ENCODE results near the gene FMNL2.
A peak's percentile ranks its signal among the peaks of the same experiment; 100 is the strongest.
"Not testable (repeated sequence)": the region's sequence is repeated elsewhere in the genome, so short reads cannot be mapped to it uniquely, and the experiment has no call there.

FMNL2 gene

GRCh38 chr2:152335016-152335725, at the start of gene FMNL2:
Gene FMNL2, plus strand, starts transcription at chr2:152335174.
- DNase-seq (ENCODE audit: low read depth), result peak; percentile 73

GRCh38 chr2:152292991-152293390, 42.0 kb upstream of the FMNL2 start:
- DNase-seq (ENCODE audit: low read depth), result no peak

GRCh38 chr2:152297715-152298114, 37.3 kb upstream of the FMNL2 start:
- DNase-seq (ENCODE audit: low read depth), result no peak

DNA sequence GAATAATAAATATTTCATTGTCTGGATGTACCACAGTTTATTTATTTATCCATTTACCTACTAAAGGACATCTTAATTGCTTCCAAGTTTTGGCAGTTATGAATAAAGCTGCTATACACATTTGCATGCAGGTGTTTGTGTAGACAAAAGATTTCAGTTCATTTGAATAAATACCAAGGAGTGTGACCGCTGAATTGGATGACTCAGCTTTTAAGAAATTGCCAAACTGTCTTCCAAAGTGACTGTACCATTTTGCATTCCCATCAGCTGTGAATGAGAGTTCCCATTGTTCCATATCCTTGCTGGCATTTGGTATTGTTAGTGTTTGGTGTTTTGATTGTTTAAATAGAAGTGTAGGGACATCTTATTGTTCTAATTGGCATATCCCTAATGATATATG, 36.2 kb upstream of the FMNL2 start:
- DNase-seq (ENCODE audit: low read depth), result peak; percentile 15

GRCh38 chr2:152301131-152301530, 33.8 kb upstream of the FMNL2 start:
- no peak for DNase-seq (ENCODE audit: low read depth)

DNA sequence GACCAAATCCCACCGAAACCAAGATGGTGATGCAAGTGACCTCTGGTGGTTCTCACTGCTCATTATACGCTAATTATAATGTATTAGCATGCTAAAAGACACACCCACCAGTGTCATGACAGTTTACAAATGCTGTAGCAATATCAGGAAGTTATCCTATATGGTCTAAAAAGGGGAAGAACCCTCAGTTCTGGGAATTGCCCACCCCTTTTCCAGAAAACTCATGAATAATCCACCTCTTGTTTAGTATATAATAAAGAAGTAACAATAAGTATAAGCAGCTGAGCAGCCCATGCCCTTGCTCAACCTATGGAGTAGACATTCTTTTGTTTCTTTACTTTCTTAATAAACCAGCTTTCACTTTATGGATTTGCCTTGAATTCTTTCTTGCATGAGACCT, 31.0 kb upstream of the FMNL2 start:
- no peak for DNase-seq (ENCODE audit: low read depth)

DNA sequence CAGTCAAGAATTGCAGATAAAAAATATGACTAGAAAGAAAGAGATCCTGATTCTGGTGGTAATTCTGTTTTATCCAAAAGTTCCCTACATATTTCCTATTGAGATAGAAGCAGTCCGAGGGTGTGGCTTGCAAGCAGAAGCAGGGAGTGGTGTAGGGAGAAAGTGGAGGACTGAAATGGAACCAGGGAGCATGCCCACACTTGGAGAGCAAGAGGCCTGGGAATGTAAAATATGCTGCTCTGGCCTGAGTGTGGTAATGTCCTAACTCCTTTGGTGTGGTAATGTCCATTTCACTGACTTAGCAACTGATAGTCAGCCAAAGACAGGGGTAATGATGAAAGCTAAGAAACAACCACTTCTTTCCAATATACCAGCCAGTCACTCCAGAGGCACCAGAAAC, 30.1 kb upstream of the FMNL2 start:
- peak; percentile 43 for DNase-seq (ENCODE audit: low read depth)

- no peak for DNase-seq (ENCODE audit: low read depth)
Observed at GRCh38 chr2:152307863-152308262, 27.1 kb upstream of the FMNL2 start.

DNA sequence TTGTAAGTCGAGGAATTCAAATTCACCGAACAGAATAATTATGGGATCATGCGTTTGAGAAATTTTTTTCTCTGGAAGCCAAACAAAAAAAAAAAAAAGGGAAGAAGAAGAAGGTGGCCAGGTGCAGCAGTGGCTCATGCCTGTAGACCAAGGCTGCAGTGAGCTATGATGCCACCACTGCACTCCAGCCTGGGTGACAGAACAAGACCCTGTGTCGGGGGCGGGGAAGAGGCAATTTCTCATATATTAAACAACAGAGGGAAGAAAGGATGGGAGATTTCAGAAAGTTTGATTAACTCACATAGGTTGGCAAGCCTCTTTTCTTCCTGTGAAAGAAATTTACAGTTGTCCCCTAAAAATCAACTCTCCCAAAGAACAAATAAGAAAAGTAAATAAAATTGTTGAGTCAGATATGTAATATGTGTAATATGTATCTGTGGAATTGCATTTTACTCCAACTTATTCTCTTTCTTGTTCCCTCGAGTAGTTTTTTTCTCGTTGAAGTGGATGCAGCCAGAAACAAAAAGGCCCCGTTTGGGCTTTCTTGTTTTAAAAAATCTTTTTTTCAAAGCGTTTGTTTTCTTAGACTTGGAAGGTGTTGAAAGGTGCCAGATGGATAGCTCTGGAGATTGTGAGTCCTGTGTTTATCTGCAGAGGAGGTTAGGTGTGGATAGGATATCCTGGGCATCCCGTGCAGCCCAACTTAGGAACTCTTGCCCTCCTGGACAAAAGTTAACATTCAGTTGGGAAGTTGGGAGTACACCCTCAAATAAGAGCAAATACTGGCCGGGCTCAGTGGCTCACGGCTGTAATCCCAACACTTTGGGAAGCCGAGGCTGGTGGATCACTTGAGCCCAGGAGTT, 25.4 kb upstream of the FMNL2 start:
- no peak for DNase-seq (ENCODE audit: low read depth)

DNA sequence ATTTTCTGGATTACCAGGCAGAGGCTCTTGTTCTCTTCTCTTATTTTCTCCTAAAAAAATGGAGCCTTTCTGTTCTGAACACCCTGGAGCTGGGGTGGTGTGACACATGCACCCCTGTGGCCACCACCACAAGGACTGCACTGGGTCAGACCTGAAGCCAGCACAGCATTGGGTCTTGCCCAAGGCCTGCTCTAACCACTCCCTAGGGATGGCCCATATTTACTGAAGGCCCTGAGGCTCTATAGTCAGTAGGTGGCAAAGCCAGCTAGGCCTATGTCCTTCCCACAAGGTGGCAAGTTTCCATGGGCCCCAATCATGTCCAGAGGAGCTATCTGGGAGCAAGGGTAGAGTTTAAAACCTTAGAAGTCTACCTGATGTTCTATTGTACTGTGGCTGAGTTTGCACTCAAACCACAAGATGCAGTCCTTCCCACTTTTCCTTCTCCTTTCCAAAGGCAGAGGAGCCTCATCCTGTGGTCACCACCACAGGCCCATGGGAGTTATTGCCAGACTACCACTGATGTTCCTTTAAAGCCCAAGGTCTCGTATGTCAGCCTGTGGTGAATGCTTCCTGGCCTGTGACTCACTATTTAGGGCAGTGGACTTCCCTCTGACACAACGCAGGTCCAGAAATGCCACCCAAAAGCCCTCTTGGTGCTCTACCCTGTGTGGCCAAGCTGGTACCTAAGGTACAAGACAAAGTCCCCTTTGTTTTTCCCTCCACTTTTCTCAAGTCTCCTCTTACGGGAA, 15.0 kb upstream of the FMNL2 start:
- peak; percentile 44 for DNase-seq (ENCODE audit: low read depth)

GRCh38 chr2:152320814-152321213, 14.2 kb upstream of the FMNL2 start:
- no peak for DNase-seq (ENCODE audit: low read depth)

GRCh38 chr2:152322222-152322621, 12.8 kb upstream of the FMNL2 start:
- DNase-seq (ENCODE audit: low read depth), result peak; percentile 14

DNA sequence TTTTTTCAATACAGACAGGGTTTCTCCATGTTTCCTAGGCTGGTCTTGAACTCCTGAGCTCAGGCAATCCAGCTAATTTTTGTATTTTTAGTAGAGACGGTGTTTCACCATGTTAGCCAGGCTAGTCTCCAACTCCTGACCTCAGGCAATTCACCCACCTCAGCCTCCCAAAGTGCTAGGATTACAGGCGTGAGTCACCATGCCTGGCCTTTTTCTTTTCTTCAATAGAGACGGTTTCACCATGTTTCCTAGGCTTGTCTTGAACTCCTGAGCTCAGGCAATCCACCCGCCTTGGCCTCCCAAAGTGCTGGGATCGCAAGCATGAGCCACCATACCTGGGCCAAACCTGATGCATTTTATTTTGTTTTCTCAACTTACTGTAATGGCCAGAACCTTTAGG, 9.8 kb upstream of the FMNL2 start:
- DNase-seq (ENCODE audit: low read depth), result not testable (repeated sequence)

DNA sequence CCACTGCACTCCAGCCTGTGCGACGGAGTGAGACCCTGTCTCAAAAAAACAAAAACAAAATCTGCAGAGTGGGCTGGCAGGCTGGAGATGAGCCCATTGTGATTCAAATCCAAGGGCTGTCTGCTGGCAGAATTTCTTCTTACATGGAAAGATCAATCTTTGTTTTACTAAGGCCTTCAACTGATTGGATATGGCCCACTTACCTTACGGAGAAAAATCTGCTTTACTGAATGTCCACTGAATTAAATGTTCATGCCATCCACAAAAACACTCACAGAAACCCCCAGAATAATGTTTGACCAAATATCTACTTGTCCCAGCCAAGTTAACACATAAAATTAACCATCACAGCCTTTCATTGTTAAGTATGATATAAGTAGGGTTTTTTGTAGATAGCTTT, 8.3 kb upstream of the FMNL2 start:
- no peak for DNase-seq (ENCODE audit: low read depth)

GRCh38 chr2:152328013-152328412, 7.0 kb upstream of the FMNL2 start:
- no peak for DNase-seq (ENCODE audit: low read depth)

DNA sequence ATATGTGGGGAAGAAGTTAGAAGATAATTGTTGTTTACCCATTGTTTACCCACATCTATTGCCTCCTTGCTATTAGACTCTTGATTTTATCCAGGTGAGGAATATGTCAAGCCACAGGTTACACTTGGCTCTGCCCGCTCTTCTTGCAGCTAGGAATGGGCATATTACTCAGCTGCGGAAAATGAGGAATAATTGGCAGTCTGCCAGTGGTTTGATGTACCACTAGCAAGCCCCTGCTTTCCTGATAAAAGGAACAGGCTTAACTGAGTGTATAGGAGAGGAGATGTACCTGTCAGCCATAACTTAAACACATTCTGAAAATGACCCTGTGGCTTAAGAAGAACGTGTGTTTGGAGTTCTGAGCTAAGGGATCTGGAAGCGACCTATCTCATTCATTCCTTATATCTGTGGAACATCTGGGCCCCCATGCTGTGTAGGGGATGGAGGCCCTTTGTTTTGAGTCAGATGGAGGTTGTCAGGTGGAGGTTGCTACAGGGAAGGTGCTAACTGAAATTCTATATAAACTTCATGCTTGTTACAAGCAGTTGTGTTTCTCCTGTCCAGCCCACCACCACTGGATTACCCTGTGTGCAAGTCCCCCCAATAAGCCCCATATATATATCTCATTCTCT, 4.6 kb upstream of the FMNL2 start:
- DNase-seq (ENCODE audit: low read depth), result no peak

- DNase-seq (ENCODE audit: low read depth), result no peak
Observed at GRCh38 chr2:152334701-152335015, 316 bp upstream of the FMNL2 start.

DNA sequence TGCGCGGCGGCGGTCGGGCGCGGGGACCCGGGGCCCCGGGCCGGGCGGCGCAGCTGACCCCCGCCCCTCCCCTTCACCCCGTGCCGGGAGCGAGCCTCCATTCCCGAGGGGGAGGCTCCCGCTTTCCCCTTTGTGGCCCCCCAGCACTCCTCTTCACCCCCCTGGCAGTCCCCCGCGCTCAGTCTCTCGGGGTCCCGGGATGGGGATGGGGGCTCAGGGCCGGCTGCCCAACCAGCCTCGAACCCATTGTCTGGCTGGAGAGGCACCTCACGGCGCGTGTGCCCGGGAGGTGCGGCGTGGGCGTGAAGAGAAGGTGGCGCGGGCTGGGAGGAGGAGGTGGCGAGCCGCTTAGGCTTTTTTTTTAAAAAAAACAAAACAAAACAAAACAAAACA, 748 bp downstream of the FMNL2 start:
- no peak for DNase-seq (ENCODE audit: low read depth)

DNA sequence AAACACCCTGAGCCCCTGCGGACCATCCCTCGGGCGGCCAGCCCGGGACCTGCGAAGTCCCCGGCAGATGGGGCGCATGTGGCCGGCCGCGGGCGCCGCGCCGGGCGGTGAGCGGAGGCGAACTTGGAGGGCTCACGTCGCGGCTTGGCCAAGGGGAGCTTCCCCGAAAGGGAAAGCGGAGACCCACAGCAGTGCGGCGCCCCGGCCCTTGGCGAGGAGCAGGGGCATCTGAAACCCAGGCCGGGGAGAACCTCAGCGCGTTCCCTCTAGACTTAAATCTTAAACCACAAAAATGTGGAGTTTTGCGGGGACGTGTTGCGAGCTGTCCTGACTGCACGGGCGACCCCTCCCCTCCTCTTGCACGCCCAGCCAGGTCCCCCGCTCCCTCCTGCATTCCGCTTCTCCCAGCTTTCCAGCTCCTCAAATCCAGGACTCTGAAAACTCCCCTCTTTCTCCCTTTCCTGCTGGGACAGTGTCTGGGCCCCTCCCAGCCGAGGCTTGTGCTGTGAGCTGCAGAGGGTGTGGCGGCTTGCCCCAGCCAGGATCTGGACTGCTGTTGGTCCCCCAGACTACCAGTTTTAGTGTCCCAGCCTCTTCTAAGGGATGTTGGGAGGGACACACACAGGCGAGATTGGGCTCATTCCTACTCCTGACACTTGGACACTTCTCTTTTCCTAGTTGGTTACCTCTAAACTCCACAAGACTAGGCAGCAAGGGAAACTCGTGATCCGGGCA, 1.3 kb downstream of the FMNL2 start:
- peak; percentile 60 for DNase-seq (ENCODE audit: low read depth)

GRCh38 chr2:152336854-152337510, 2.0 kb downstream of the FMNL2 start:
- peak; percentile 68 for DNase-seq (ENCODE audit: low read depth)

DNA sequence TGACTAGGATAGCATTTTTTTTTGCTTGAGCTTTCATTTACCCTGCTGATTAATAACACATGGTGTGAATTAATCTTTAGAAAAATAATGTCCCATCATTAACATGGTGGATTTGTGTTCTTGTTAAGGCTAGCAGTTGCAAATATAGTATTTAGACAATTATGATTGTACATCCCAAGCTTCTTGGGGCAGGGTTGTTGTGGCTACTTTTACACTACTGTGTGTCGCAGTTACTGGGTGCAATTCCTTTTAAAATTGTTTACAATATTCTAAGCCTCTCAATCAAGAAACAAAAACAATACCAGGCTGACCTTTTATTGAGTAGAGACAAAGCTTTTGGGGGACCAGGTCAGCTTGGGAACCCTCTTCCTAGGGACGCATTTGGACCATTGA, 2.5 kb downstream of the FMNL2 start:
- DNase-seq (ENCODE audit: low read depth), result no peak

Data from EH (cell line).